ENCODE results near the gene RPL36AL. TPM values are rescaled to one million over a fixed set of nuclear protein-coding genes. Genes with fewer than 3 reads are reported as not detected.

Gene RPL36AL
- total RNA-seq, 1 donor from 2014 or later = 194 TPM

DNA sequence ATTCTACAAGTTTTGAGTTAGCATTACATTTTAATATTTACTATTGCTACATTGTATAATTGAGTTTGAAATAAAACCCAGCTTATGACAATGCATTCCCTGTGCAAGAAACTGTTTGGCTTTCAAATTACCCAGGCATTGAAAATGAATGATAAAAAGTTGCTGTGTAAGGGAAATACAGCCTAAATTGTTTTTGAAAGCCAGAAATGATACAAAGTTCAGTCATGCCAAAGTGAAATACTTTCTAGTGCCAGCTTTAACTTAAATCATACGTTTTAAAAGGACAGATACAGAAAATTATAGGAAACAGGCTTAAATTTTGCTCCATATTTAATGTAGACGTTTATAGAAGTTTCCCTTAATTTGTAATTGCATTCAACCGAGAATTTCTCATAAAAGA lies 3.0 kb upstream of the RPL36AL start:
- Mint-ChIP-seq H3K9me3 (ENCODE audit: unreplicated experiment) (no peaks in the 10 kb centered on the region), H3K36me3 (ENCODE audit: low read depth, unreplicated experiment) (peaks cover 8% of the 10 kb centered on the region), H3K27ac (ENCODE audit: unreplicated experiment) (no peak overlapping the region), H3K4me1 (ENCODE audit: low read depth, unreplicated experiment) (peaks cover 16% of the 10 kb centered on the region), H3K27me3 (ENCODE audit: low read depth, unreplicated experiment) (no peaks in the 10 kb centered on the region), H3K4me3 (ENCODE audit: unreplicated experiment) (peak overlapping the region; percentile 98)
- DNase-seq (ENCODE audit: low read depth) = no peak
- H3K79me2 ChIP-seq (ENCODE audit: insufficient read depth, low read length) = peaks cover 80% of the 10 kb centered on the region
- TF ChIP-seq, protein P1, sequence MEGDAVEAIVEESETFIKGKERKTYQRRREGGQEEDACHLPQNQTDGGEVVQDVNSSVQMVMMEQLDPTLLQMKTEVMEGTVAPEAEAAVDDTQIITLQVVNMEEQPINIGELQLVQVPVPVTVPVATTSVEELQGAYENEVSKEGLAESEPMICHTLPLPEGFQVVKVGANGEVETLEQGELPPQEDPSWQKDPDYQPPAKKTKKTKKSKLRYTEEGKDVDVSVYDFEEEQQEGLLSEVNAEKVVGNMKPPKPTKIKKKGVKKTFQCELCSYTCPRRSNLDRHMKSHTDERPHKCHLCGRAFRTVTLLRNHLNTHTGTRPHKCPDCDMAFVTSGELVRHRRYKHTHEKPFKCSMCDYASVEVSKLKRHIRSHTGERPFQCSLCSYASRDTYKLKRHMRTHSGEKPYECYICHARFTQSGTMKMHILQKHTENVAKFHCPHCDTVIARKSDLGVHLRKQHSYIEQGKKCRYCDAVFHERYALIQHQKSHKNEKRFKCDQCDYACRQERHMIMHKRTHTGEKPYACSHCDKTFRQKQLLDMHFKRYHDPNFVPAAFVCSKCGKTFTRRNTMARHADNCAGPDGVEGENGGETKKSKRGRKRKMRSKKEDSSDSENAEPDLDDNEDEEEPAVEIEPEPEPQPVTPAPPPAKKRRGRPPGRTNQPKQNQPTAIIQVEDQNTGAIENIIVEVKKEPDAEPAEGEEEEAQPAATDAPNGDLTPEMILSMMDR (IDR thresholded peaks at IDR 0.05; ENCODE audit: insufficient read depth, low read depth, low read length) = no peak
- TF ChIP-seq EZH2 (IDR thresholded peaks at IDR 0.05; ENCODE audit: insufficient read depth, low read length) = no peak
- FAIRE-seq = no peak
- peaks cover 53% of the 10 kb centered on the region for H4K20me1 ChIP-seq (ENCODE audit: insufficient read depth, low read length)
- H3K9me3 ChIP-seq (ENCODE audit: insufficient read depth, low read depth, low read length) = no peaks in the 10 kb centered on the region
- H3K4me2 ChIP-seq (ENCODE audit: low read length) = peak overlapping the region; percentile 99
- H3K4me1 ChIP-seq (ENCODE audit: insufficient read depth, low read length) = peaks cover 20% of the 10 kb centered on the region
- peak overlapping the region; percentile 98 for H3K4me3 ChIP-seq (ENCODE audit: insufficient read depth, low read depth, low read length)
- no peaks in the 10 kb centered on the region for H3K27me3 ChIP-seq (ENCODE audit: insufficient read depth, low read length)
- H3K36me3 ChIP-seq (ENCODE audit: insufficient read depth, low read length) = peaks cover 11% of the 10 kb centered on the region
- no peak overlapping the region for H2AFZ ChIP-seq (ENCODE audit: low read depth, low read length)
- H3K9ac ChIP-seq (ENCODE audit: low read length) = peak overlapping the region; percentile 98
- no peak overlapping the region for H3K27ac ChIP-seq (ENCODE audit: low read depth, low read length)

DNA sequence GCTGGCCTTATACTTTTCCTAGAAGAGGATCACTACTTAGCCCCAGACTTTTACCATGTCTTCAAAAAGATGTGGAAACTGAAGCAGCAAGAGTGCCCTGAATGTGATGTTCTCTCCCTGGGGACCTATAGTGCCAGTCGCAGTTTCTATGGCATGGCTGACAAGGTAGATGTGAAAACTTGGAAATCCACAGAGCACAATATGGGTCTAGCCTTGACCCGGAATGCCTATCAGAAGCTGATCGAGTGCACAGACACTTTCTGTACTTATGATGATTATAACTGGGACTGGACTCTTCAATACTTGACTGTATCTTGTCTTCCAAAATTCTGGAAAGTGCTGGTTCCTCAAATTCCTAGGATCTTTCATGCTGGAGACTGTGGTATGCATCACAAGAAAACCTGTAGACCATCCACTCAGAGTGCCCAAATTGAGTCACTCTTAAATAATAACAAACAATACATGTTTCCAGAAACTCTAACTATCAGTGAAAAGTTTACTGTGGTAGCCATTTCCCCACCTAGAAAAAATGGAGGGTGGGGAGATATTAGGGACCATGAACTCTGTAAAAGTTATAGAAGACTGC lies 1.7 kb upstream of the RPL36AL start:
- no peak for FAIRE-seq
- H3K4me2 ChIP-seq (ENCODE audit: low read length) = peak overlapping the region; percentile 99
- no peak for DNase-seq (ENCODE audit: low read depth)
- Mint-ChIP-seq H3K36me3 (ENCODE audit: low read depth, unreplicated experiment) (peaks cover 10% of the 10 kb centered on the region), H3K27me3 (ENCODE audit: low read depth, unreplicated experiment) (no peaks in the 10 kb centered on the region), H3K27ac (ENCODE audit: unreplicated experiment) (peak overlapping the region; percentile 77), H3K4me3 (ENCODE audit: unreplicated experiment) (peak overlapping the region; percentile 98), H3K9me3 (ENCODE audit: unreplicated experiment) (no peaks in the 10 kb centered on the region), H3K4me1 (ENCODE audit: low read depth, unreplicated experiment) (peaks cover 24% of the 10 kb centered on the region)
- no peak overlapping the region for H3K27ac ChIP-seq (ENCODE audit: low read depth, low read length)
- peaks cover 33% of the 10 kb centered on the region for H3K4me1 ChIP-seq (ENCODE audit: insufficient read depth, low read length)
- no peak for TF ChIP-seq EZH2 (IDR thresholded peaks at IDR 0.05; ENCODE audit: insufficient read depth, low read length)
- TF ChIP-seq, protein P1 (IDR thresholded peaks at IDR 0.05; ENCODE audit: insufficient read depth, low read depth, low read length) = no peak
- H2AFZ ChIP-seq (ENCODE audit: low read depth, low read length) = no peak overlapping the region
- H3K4me3 ChIP-seq (ENCODE audit: insufficient read depth, low read depth, low read length) = peak overlapping the region; percentile 98
- peak overlapping the region; percentile 98 for H3K9ac ChIP-seq (ENCODE audit: low read length)
- H3K79me2 ChIP-seq (ENCODE audit: insufficient read depth, low read length) = peaks cover 91% of the 10 kb centered on the region
- peaks cover 65% of the 10 kb centered on the region for H4K20me1 ChIP-seq (ENCODE audit: insufficient read depth, low read length)
- no peaks in the 10 kb centered on the region for H3K27me3 ChIP-seq (ENCODE audit: insufficient read depth, low read length)
- peaks cover 16% of the 10 kb centered on the region for H3K36me3 ChIP-seq (ENCODE audit: insufficient read depth, low read length)
- H3K9me3 ChIP-seq (ENCODE audit: insufficient read depth, low read depth, low read length) = no peaks in the 10 kb centered on the region

Data from astrocyte (in vitro differentiated cells and primary cell).